ENCODE results near the gene EVPL.

EVPL gene

GRCh38 chr17:76049836-76050537, 22.9 kb upstream of the EVPL start:
- Histone ChIP-seq H3K9ac (ENCODE audit: low read length) (no peak overlapping the region), H2BK5ac (ENCODE audit: low read depth, low read length, poor library complexity, severe bottlenecking) (peak overlapping the region; percentile 92), H2AK5ac (ENCODE audit: low read length, severe bottlenecking) (peak overlapping the region; percentile 98), H4K8ac (ENCODE audit: low read length) (no peak overlapping the region), H3K4ac (ENCODE audit: low read depth in 1 of 2, low read length in 2 of 2) (no peak overlapping the region), H3K9me3 (ENCODE audit: control insufficient read depth, low read length) (peaks cover 3% of the 10 kb centered on the region), H2BK15ac (ENCODE audit: low read depth, poor library complexity, severe bottlenecking) (no peak overlapping the region), H3K14ac (ENCODE audit: low read length in 2 of 2) (no peak overlapping the region), H3K27me3 (ENCODE audit: control insufficient read depth in 1 of 2, insufficient read depth in 1 of 2, low read length in 2 of 2) (no peaks in the 10 kb centered on the region), H3K79me1 (replicated peaks; ENCODE audit: low read length, poor library complexity, severe bottlenecking) (peaks cover 15% of the 10 kb centered on the region), H4K91ac (ENCODE audit: low read length) (no peak overlapping the region), H3K27ac (ENCODE audit: low read length, poor library complexity, severe bottlenecking) (peak overlapping the region; percentile 98), H3K36me3 (ENCODE audit: control insufficient read depth in 1 of 2, insufficient read depth in 2 of 2, low read depth in 1 of 2, low read length in 2 of 2) (peaks cover 49 to 90% of the 10 kb centered on the region in 2 experiments), H2AFZ (ENCODE audit: low read depth, low read length) (no peak overlapping the region), H3K18ac (ENCODE audit: low read depth in 1 of 2, low read length in 2 of 2) (no peak overlapping the region), H3K4me2 (ENCODE audit: low read length, poor library complexity, severe bottlenecking) (no peak overlapping the region), H2BK120ac (ENCODE audit: low read depth, low read length) (no peak overlapping the region), H3K4me3 (ENCODE audit: insufficient read depth in 1 of 2, low read depth in 1 of 2, low read length in 2 of 2) (no peak overlapping the region), H2BK12ac (ENCODE audit: low read length in 2 of 2) (no peak overlapping the region), H3K23ac (ENCODE audit: low read length in 2 of 2) (no peak overlapping the region), H3K4me1 (ENCODE audit: control insufficient read depth, insufficient read depth, low read depth, low read length) (peaks cover 31% of the 10 kb centered on the region)
- DNase-seq: no peak
- WGBS: 96% methylated on average over 15 of the region's 15 CpGs

DNA sequence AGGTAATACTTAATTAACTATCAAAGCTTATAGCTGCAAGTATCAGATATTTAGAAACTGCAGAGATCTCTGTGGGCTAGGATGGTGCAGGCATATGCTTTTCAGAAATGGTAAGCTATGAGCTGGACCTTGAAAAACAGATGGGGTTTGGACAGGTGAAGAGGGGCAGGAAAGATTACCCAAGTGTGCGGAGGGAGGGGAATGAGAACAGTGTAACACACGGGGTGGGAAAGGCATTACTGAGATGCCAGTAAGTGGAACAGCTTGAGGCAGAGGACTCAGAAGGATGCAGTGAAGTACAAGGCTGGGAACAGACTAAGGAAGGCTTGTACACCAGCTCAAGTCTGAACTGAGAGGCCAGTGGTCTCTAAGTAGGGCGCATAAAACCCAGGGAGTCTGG, 22.1 kb upstream of the EVPL start:
- Histone ChIP-seq H3K4me1 (ENCODE audit: control insufficient read depth, insufficient read depth, low read depth, low read length) (peaks cover 33% of the 10 kb centered on the region), H2BK12ac (ENCODE audit: low read length in 2 of 2) (no peak overlapping the region), H3K9ac (ENCODE audit: low read length) (no peak overlapping the region), H3K79me1 (replicated peaks; ENCODE audit: low read length, poor library complexity, severe bottlenecking) (peaks cover 21% of the 10 kb centered on the region), H3K4me3 (ENCODE audit: insufficient read depth in 1 of 2, low read depth in 1 of 2, low read length in 2 of 2) (no peak overlapping the region), H3K18ac (ENCODE audit: low read depth in 1 of 2, low read length in 2 of 2) (no peak overlapping the region), H2BK5ac (ENCODE audit: low read depth, low read length, poor library complexity, severe bottlenecking) (no peak overlapping the region), H2AFZ (ENCODE audit: low read depth, low read length) (no peak overlapping the region), H4K8ac (ENCODE audit: low read length) (no peak overlapping the region), H2BK15ac (ENCODE audit: low read depth, poor library complexity, severe bottlenecking) (no peak overlapping the region), H3K9me3 (ENCODE audit: control insufficient read depth, low read length) (peaks cover 3% of the 10 kb centered on the region), H2BK120ac (ENCODE audit: low read depth, low read length) (no peak overlapping the region), H2AK5ac (ENCODE audit: low read length, severe bottlenecking) (peak overlapping the region; percentile 50), H3K27ac (ENCODE audit: low read length, poor library complexity, severe bottlenecking) (peak overlapping the region; percentile 96), H3K4ac (ENCODE audit: low read depth in 1 of 2, low read length in 2 of 2) (no peak overlapping the region), H3K14ac (ENCODE audit: low read length in 2 of 2) (no peak overlapping the region), H3K4me2 (ENCODE audit: low read length, poor library complexity, severe bottlenecking) (no peak overlapping the region), H3K27me3 (ENCODE audit: control insufficient read depth in 1 of 2, insufficient read depth in 1 of 2, low read length in 2 of 2) (no peaks in the 10 kb centered on the region), H3K36me3 (ENCODE audit: control insufficient read depth in 1 of 2, insufficient read depth in 2 of 2, low read depth in 1 of 2, low read length in 2 of 2) (peaks cover 54 to 91% of the 10 kb centered on the region in 2 experiments), H3K23ac (ENCODE audit: low read length in 2 of 2) (no peak overlapping the region), H4K91ac (ENCODE audit: low read length) (no peak overlapping the region)
- no peak for DNase-seq
- 90% methylated on average over 2 of the region's 3 CpGs for WGBS

DNA sequence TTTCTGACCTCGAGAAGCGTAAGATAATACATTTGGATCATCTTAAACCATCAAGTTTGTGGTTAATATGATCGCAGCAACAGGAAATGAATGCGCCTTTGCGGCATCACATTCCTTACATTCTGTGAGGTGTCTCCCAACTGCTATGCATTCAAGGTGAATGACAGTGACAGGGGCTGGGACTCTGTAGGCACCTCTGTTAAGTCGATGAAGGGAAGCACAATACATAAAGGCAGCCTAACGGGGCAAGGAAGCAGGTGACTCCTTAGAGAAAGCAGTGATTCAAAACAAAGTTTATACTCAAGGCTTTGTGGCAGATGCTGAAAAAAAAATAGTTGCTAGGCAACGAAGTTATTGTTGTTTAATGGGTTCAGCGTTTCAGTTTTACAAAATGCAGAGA, 21.6 kb upstream of the EVPL start:
- peak overlapping the region; percentile 98 for H2AK5ac ChIP-seq (ENCODE audit: low read length, severe bottlenecking)
- H2AFZ ChIP-seq (ENCODE audit: low read depth, low read length): no peak overlapping the region
- WGBS: 63% methylated on average over 9 of the region's 9 CpGs
- H3K9ac ChIP-seq (ENCODE audit: low read length): no peak overlapping the region
- peaks cover 32% of the 10 kb centered on the region for H3K4me1 ChIP-seq (ENCODE audit: control insufficient read depth, insufficient read depth, low read depth, low read length)
- H3K79me1 ChIP-seq (replicated peaks; ENCODE audit: low read length, poor library complexity, severe bottlenecking): peaks cover 25% of the 10 kb centered on the region
- no peak overlapping the region for H4K91ac ChIP-seq (ENCODE audit: low read length)
- no peak overlapping the region for H3K23ac ChIP-seq (ENCODE audit: low read length in 2 of 2)
- no peak overlapping the region for H3K14ac ChIP-seq (ENCODE audit: low read length in 2 of 2)
- H4K8ac ChIP-seq (ENCODE audit: low read length): no peak overlapping the region
- peaks cover 55 to 91% of the 10 kb centered on the region in 2 experiments for H3K36me3 ChIP-seq (ENCODE audit: control insufficient read depth in 1 of 2, insufficient read depth in 2 of 2, low read depth in 1 of 2, low read length in 2 of 2)
- H3K27me3 ChIP-seq (ENCODE audit: control insufficient read depth in 1 of 2, insufficient read depth in 1 of 2, low read length in 2 of 2): no peaks in the 10 kb centered on the region
- no peak overlapping the region for H2BK120ac ChIP-seq (ENCODE audit: low read depth, low read length)
- no peaks in the 10 kb centered on the region for H3K9me3 ChIP-seq (ENCODE audit: control insufficient read depth, low read length)
- H2BK5ac ChIP-seq (ENCODE audit: low read depth, low read length, poor library complexity, severe bottlenecking): no peak overlapping the region
- H3K18ac ChIP-seq (ENCODE audit: low read depth in 1 of 2, low read length in 2 of 2): no peak overlapping the region
- no peak overlapping the region for H3K4me3 ChIP-seq (ENCODE audit: insufficient read depth in 1 of 2, low read depth in 1 of 2, low read length in 2 of 2)
- H2BK15ac ChIP-seq (ENCODE audit: low read depth, poor library complexity, severe bottlenecking): no peak overlapping the region
- no peak overlapping the region for H3K4me2 ChIP-seq (ENCODE audit: low read length, poor library complexity, severe bottlenecking)
- DNase-seq: peak; percentile 32
- no peak overlapping the region for H2BK12ac ChIP-seq (ENCODE audit: low read length in 2 of 2)
- no peak overlapping the region for H3K4ac ChIP-seq (ENCODE audit: low read depth in 1 of 2, low read length in 2 of 2)
- H3K27ac ChIP-seq (ENCODE audit: low read length, poor library complexity, severe bottlenecking): peak overlapping the region; percentile 96

GRCh38 chr17:76048025-76048605, 21.0 kb upstream of the EVPL start:
- Histone ChIP-seq H3K4me3 (ENCODE audit: insufficient read depth in 1 of 2, low read depth in 1 of 2, low read length in 2 of 2) (no peak overlapping the region), H3K79me1 (replicated peaks; ENCODE audit: low read length, poor library complexity, severe bottlenecking) (peaks cover 25% of the 10 kb centered on the region), H3K36me3 (ENCODE audit: control insufficient read depth in 1 of 2, insufficient read depth in 2 of 2, low read depth in 1 of 2, low read length in 2 of 2) (peaks cover 58 to 91% of the 10 kb centered on the region in 2 experiments), H3K27me3 (ENCODE audit: control insufficient read depth in 1 of 2, insufficient read depth in 1 of 2, low read length in 2 of 2) (no peaks in the 10 kb centered on the region), H2AK5ac (ENCODE audit: low read length, severe bottlenecking) (peak overlapping the region; percentile 98), H2BK5ac (ENCODE audit: low read depth, low read length, poor library complexity, severe bottlenecking) (peak overlapping the region; percentile 66), H3K27ac (ENCODE audit: low read length, poor library complexity, severe bottlenecking) (peak overlapping the region; percentile 96), H2BK120ac (ENCODE audit: low read depth, low read length) (no peak overlapping the region), H4K91ac (ENCODE audit: low read length) (no peak overlapping the region), H2AFZ (ENCODE audit: low read depth, low read length) (no peak overlapping the region), H3K18ac (ENCODE audit: low read depth in 1 of 2, low read length in 2 of 2) (no peak overlapping the region), H4K8ac (ENCODE audit: low read length) (no peak overlapping the region), H3K14ac (ENCODE audit: low read length in 2 of 2) (no peak overlapping the region), H3K4me2 (ENCODE audit: low read length, poor library complexity, severe bottlenecking) (peak overlapping the region; percentile 25), H2BK15ac (ENCODE audit: low read depth, poor library complexity, severe bottlenecking) (no peak overlapping the region), H3K9me3 (ENCODE audit: control insufficient read depth, low read length) (no peaks in the 10 kb centered on the region), H3K4ac (ENCODE audit: low read depth in 1 of 2, low read length in 2 of 2) (no peak overlapping the region), H3K4me1 (ENCODE audit: control insufficient read depth, insufficient read depth, low read depth, low read length) (peaks cover 29% of the 10 kb centered on the region), H3K23ac (ENCODE audit: low read length in 2 of 2) (peak overlapping the region in 1 of 2 experiments; percentile 53), H3K9ac (ENCODE audit: low read length) (no peak overlapping the region), H2BK12ac (ENCODE audit: low read length in 2 of 2) (peak overlapping the region in 1 of 2 experiments; percentile 18)
- no peak for DNase-seq
- 90% methylated on average over 9 of the region's 9 CpGs for WGBS

Data from mesenchymal stem cell (in vitro differentiated cells and primary cell).